Peyer's patch (tissue), 4 donors: ENCODE data around the gene NCK2. TPM values are rescaled to one million over a fixed set of nuclear protein-coding genes. Genes with fewer than 3 reads are reported as not detected.

Source experiments
- DNase-seq, 3 donors: peaks; one replicate each; pipeline ENCODE4 v3.0.0-alpha.2; 2017 to 2019
- H3K27ac ChIP-seq, 4 donors: fragments of 200-600 bp; sonication (generic); one replicate each; pipeline ENCODE4 v1.5.1; 2016 to 2019
- H3K27me3 ChIP-seq, 2 donors: fragments of 200-600 bp; sonication (generic); one replicate each; pipeline ENCODE4 v1.5.1; 2019
- H3K36me3 ChIP-seq, 3 donors: fragments of 200-600 bp; sonication (generic); one replicate each; pipeline ENCODE4 v1.5.1; 2016 to 2019
- H3K4me1 ChIP-seq, 4 donors: fragments of 200-600 bp; sonication (generic); one replicate each; pipeline ENCODE4 v1.5.1; 2016 to 2019
- H3K4me3 ChIP-seq, 4 donors: fragments of 200-600 bp; sonication (generic); 1 replicate in 3 of 4; 2 replicates in 1 of 4; pipeline ENCODE4 v1.5.1; 2016 to 2019; ENCODE audit warnings: mild to moderate bottlenecking in 1 of 4
- H3K9me3 ChIP-seq, 4 donors: fragments of 200-600 bp; sonication (generic); one replicate each; pipeline ENCODE4 v1.5.1; 2016 to 2019; ENCODE audit warnings: mild to moderate bottlenecking in 1 of 4
- CTCF ChIP-seq, 6 experiments: fragments of 450-650 bp in 4 of 6; fragments of 200-600 bp in 2 of 6; sonication (generic) in 1 of 6; IDR thresholded peaks; one replicate each; pipeline ENCODE4 v1.5.1; 2017 to 2019; ENCODE audit warnings: antibody characterized with exemption in 6 of 6, mild to moderate bottlenecking in 3 of 6, moderate library complexity in 1 of 6
- POLR2A ChIP-seq, 2 donors: fragments of 450-650 bp; IDR thresholded peaks; one replicate each; pipeline ENCODE4 v1.5.1; 2017; ENCODE audit warnings: antibody characterized with exemption in 2 of 2, mild to moderate bottlenecking in 2 of 2, moderate library complexity in 2 of 2
- total RNA-seq, 4 donors: library from RNA; depleted of rRNA; stranded (reverse); fragments of >200 nt; gene quantifications; one replicate each; pipeline ENCODE4 v1.1.0, GENCODE V29; 2016

The NCK2 gene
- total RNA-seq, 4 donors from 2014 or later, result 58.6 to 94.5 (median 85.8) TPM

- DNase-seq, result no peak
- no peaks in the 10 kb centered on the region for H3K36me3 ChIP-seq
- H3K27ac ChIP-seq, result no peak overlapping the region
- H3K4me1 ChIP-seq, result peaks cover 0 to 7% (median 0%) of the 10 kb centered on the region in 4 donors
- H3K9me3 ChIP-seq, result no peaks in the 10 kb centered on the region
- no peak for TF ChIP-seq POLR2A (IDR thresholded peaks at IDR 0.05)
- no peak for TF ChIP-seq CTCF (IDR thresholded peaks at IDR 0.05)
- no peak overlapping the region for H3K4me3 ChIP-seq
- no peaks in the 10 kb centered on the region for H3K27me3 ChIP-seq
These were observed 99.0 kb downstream of the NCK2 start for GRCh38 chr2:105843476-105844374.

GRCh38 chr2:105845976-105846375, 101.3 kb downstream of the NCK2 start:
- Histone ChIP-seq H3K27me3 (no peaks in the 10 kb centered on the region), H3K9me3 (no peaks in the 10 kb centered on the region), H3K27ac (no peak overlapping the region), H3K4me3 (no peak overlapping the region), H3K36me3 (no peaks in the 10 kb centered on the region), H3K4me1 (no peaks in the 10 kb centered on the region)
- TF ChIP-seq POLR2A (IDR thresholded peaks at IDR 0.05) (no peak), CTCF (IDR thresholded peaks at IDR 0.05) (no peak)
- DNase-seq, result no peak

- DNase-seq, result no peak
- Histone ChIP-seq H3K36me3 (no peaks in the 10 kb centered on the region), H3K9me3 (no peaks in the 10 kb centered on the region), H3K4me1 (no peaks in the 10 kb centered on the region), H3K4me3 (no peak overlapping the region), H3K27me3 (no peaks in the 10 kb centered on the region), H3K27ac (no peak overlapping the region)
- TF ChIP-seq CTCF (IDR thresholded peaks at IDR 0.05) (no peak), POLR2A (IDR thresholded peaks at IDR 0.05) (no peak)
These were observed 102.3 kb downstream of the NCK2 start for GRCh38 chr2:105847056-105847455.

- Histone ChIP-seq H3K4me1 (no peaks in the 10 kb centered on the region), H3K4me3 (no peak overlapping the region), H3K27ac (no peak overlapping the region), H3K9me3 (no peaks in the 10 kb centered on the region), H3K27me3 (no peaks in the 10 kb centered on the region), H3K36me3 (no peaks in the 10 kb centered on the region)
- TF ChIP-seq POLR2A (IDR thresholded peaks at IDR 0.05) (no peak), CTCF (IDR thresholded peaks at IDR 0.05) (no peak)
- no peak for DNase-seq
These were observed 103.7 kb downstream of the NCK2 start for GRCh38 chr2:105848367-105848766.

GRCh38 chr2:105849431-105850179, 104.9 kb downstream of the NCK2 start:
- H3K4me3 ChIP-seq, result no peak overlapping the region
- no peak for DNase-seq
- no peak overlapping the region for H3K27ac ChIP-seq
- TF ChIP-seq CTCF (IDR thresholded peaks at IDR 0.05), result no peak
- TF ChIP-seq POLR2A (IDR thresholded peaks at IDR 0.05), result no peak
- no peaks in the 10 kb centered on the region for H3K36me3 ChIP-seq
- H3K9me3 ChIP-seq, result no peaks in the 10 kb centered on the region
- no peaks in the 10 kb centered on the region for H3K4me1 ChIP-seq
- H3K27me3 ChIP-seq, result no peaks in the 10 kb centered on the region
